Measurements from ENCODE around the gene NRDC.

NRDC gene

GRCh38 chr1:51758310-51758709, 120.2 kb downstream of the NRDC start:
- no peak for DNase-seq (ENCODE audit: low spot score)

- no peak for DNase-seq (ENCODE audit: low spot score)
Measured at GRCh38 chr1:51756290-51756689, 122.2 kb downstream of the NRDC start.

- no peak for DNase-seq (ENCODE audit: low spot score)
Measured at GRCh38 chr1:51755437-51755836, 123.1 kb downstream of the NRDC start.

GRCh38 chr1:51754666-51755065, 123.9 kb downstream of the NRDC start:
- no peak for DNase-seq (ENCODE audit: low spot score)

- DNase-seq (ENCODE audit: low spot score), result no peak
Measured at GRCh38 chr1:51753969-51754368, 124.6 kb downstream of the NRDC start.

- DNase-seq (ENCODE audit: low spot score), result no peak
Measured at GRCh38 chr1:51752073-51752948, 126.2 kb downstream of the NRDC start.

GRCh38 chr1:51750729-51751128, 127.8 kb downstream of the NRDC start:
- DNase-seq (ENCODE audit: low spot score), result no peak

- DNase-seq (ENCODE audit: low spot score), result no peak
Measured at GRCh38 chr1:51750218-51750617, 128.3 kb downstream of the NRDC start.

GRCh38 chr1:51749151-51749550, 129.4 kb downstream of the NRDC start:
- no peak for DNase-seq (ENCODE audit: low spot score)

GRCh38 chr1:51745304-51745570, 133.3 kb downstream of the NRDC start:
- no peak for DNase-seq (ENCODE audit: low spot score)

- no peak for DNase-seq (ENCODE audit: low spot score)
Measured at GRCh38 chr1:51744506-51745303, 133.8 kb downstream of the NRDC start.

GRCh38 chr1:51741121-51741681, 137.3 kb downstream of the NRDC start:
- DNase-seq (ENCODE audit: low spot score), result no peak

GRCh38 chr1:51740652-51741051, 137.9 kb downstream of the NRDC start:
- DNase-seq (ENCODE audit: low spot score), result no peak
